HepG2 (cell line): ENCODE measurements around the gene ATG2A. TPM values are rescaled to one million over a fixed set of nuclear protein-coding genes. Genes with fewer than 3 reads are reported as not detected.

Experiments
- CREM ChIP-seq, 2 experiments: sonication (generic) in 1 of 2; formaldehyde crosslinking in 1 of 2; IDR thresholded peaks; 2 replicates each; pipeline versions ENCODE4 v1.4.0 to v1.6.1; 2016 to 2020; ENCODE audit warnings: antibody characterized with exemption in 1 of 2, mild to moderate bottlenecking in 1 of 2, missing genetic modification reagents in 1 of 2
- FOXA3 ChIP-seq: IDR thresholded peaks from 2 replicates; pipeline ENCODE4 v1.6.1; 2016; ENCODE audit warnings: missing genetic modification reagents, missing compliant biosample characterization
- HOXA3 ChIP-seq: sonication (generic); formaldehyde crosslinking; IDR thresholded peaks from 2 replicates; pipeline ENCODE4 v1.5.0; 2020; ENCODE audit warnings: missing genetic modification reagents
- MAFF ChIP-seq: IDR thresholded peaks from 2 replicates; pipeline ENCODE4 v1.6.1; 2011; ENCODE audit warnings: low read depth, low read length, improper control_type of control experiment
- MBD4 ChIP-seq: IDR thresholded peaks from 2 replicates; pipeline ENCODE4 v1.6.1; 2012; ENCODE audit warnings: low read length, inconsistent platforms, borderline replicate concordance
- MED1 ChIP-seq: sonication (generic); formaldehyde crosslinking; IDR thresholded peaks from 2 replicates; pipeline ENCODE4 v1.4.0; 2020; ENCODE audit warnings: missing genetic modification reagents
- MYNN ChIP-seq: sonication (generic); formaldehyde crosslinking; IDR thresholded peaks from 2 replicates; pipeline ENCODE4 v1.4.0; 2020; ENCODE audit warnings: mild to moderate bottlenecking, low read depth, missing genetic modification reagents
- NFE2 ChIP-seq: sonication (generic); formaldehyde crosslinking; IDR thresholded peaks from 2 replicates; pipeline ENCODE4 v1.4.0; 2020; ENCODE audit warnings: missing genetic modification reagents
- NR1H2 ChIP-seq: sonication (generic); formaldehyde crosslinking; IDR thresholded peaks from 2 replicates; pipeline ENCODE4 v1.8.1; 2022; ENCODE audit warnings: low read depth, missing genetic modification reagents, borderline replicate concordance
- RFXAP ChIP-seq: sonication (generic); formaldehyde crosslinking; IDR thresholded peaks from 2 replicates; pipeline ENCODE4 v1.4.0; 2020; ENCODE audit warnings: missing genetic modification reagents, borderline replicate concordance
- RORA ChIP-seq: sonication (generic); formaldehyde crosslinking; IDR thresholded peaks from 2 replicates; pipeline ENCODE4 v1.5.0; 2020; ENCODE audit warnings: mild to moderate bottlenecking, missing genetic modification reagents, moderate library complexity
- SATB2 ChIP-seq: sonication (generic); formaldehyde crosslinking; IDR thresholded peaks from 2 replicates; pipeline ENCODE4 v1.5.0; 2020; ENCODE audit warnings: missing genetic modification reagents
- SP2 ChIP-seq: sonication (generic); formaldehyde crosslinking; IDR thresholded peaks from 2 replicates; pipeline ENCODE4 v1.5.1; 2020; ENCODE audit warnings: mild to moderate bottlenecking, missing genetic modification reagents
- SRSF9 ChIP-seq: fragments of 200-400 bp; formaldehyde crosslinking; IDR thresholded peaks from 2 replicates; pipeline ENCODE4 v1.6.1; 2018; ENCODE audit warnings: borderline replicate concordance, mild to moderate bottlenecking, low read depth, low read length; ENCODE audit not compliant: insufficient read depth, poor library complexity, severe bottlenecking
- TBP ChIP-seq: sonication (generic); formaldehyde crosslinking; IDR thresholded peaks from 2 replicates; pipeline ENCODE4 v1.5.0; 2020; ENCODE audit warnings: missing genetic modification reagents
- ZBTB44 ChIP-seq: sonication (generic); formaldehyde crosslinking; IDR thresholded peaks from 2 replicates; pipeline ENCODE4 v1.4.0; 2020; ENCODE audit warnings: missing genetic modification reagents
- ZNF121 ChIP-seq: sonication (generic); formaldehyde crosslinking; IDR thresholded peaks from 2 replicates; pipeline ENCODE4 v1.5.0; 2020; ENCODE audit warnings: mild to moderate bottlenecking, missing genetic modification reagents
- ZNF331 ChIP-seq: sonication (generic); formaldehyde crosslinking; IDR thresholded peaks from 2 replicates; pipeline ENCODE4 v1.4.0; 2020; ENCODE audit warnings: missing genetic modification reagents
- ZNF343 ChIP-seq: sonication (generic); formaldehyde crosslinking; IDR thresholded peaks from 2 replicates; pipeline ENCODE4 v1.4.0; 2020; ENCODE audit warnings: mild to moderate bottlenecking, missing genetic modification reagents
- ZNF510 ChIP-seq: sonication (generic); formaldehyde crosslinking; IDR thresholded peaks from 2 replicates; pipeline ENCODE4 v1.4.0; 2020; ENCODE audit warnings: low read depth, mild to moderate bottlenecking, missing genetic modification reagents
- ZNF7 ChIP-seq: IDR thresholded peaks from 2 replicates; pipeline ENCODE4 v1.6.1; 2016; ENCODE audit warnings: missing biosample characterization, missing genetic modification reagents
- ZNF776 ChIP-seq: sonication (generic); formaldehyde crosslinking; IDR thresholded peaks from 2 replicates; pipeline ENCODE4 v1.4.0; 2020; ENCODE audit warnings: mild to moderate bottlenecking, missing genetic modification reagents
- ZNF788 ChIP-seq: sonication (generic); formaldehyde crosslinking; IDR thresholded peaks from 2 replicates; pipeline ENCODE4 v1.5.0; 2020; ENCODE audit warnings: mild to moderate bottlenecking, missing genetic modification reagents, borderline replicate concordance
- ZNF816 ChIP-seq: sonication (generic); formaldehyde crosslinking; IDR thresholded peaks from 2 replicates; pipeline ENCODE4 v1.8.0; 2022; ENCODE audit warnings: missing genetic modification reagents, mild to moderate bottlenecking, borderline replicate concordance
- ZSCAN29 ChIP-seq: sonication (generic); formaldehyde crosslinking; conservative IDR thresholded peaks from 2 replicates; pipeline ENCODE4 v1.4.0; 2020; ENCODE audit warnings: mild to moderate bottlenecking, missing genetic modification reagents
- ZSCAN31 ChIP-seq: sonication (generic); formaldehyde crosslinking; IDR thresholded peaks from 2 replicates; pipeline ENCODE4 v1.5.0; 2020; ENCODE audit warnings: low read depth, mild to moderate bottlenecking, missing genetic modification reagents
- polyA plus RNA-seq, 8 experiments: library from polyadenylated mRNA; depleted of rRNA in 3 of 8; stranded (reverse) in 7 of 8; unstranded in 1 of 8; fragments of >200 nt; fragmentation: Illumina TruSeq in 4 of 8; extraction: Trizol in 4 of 8; gene quantifications; 2 replicates each; pipeline versions ENCODE4 v1.2.1 to v1.2.3, GENCODE V29; 2011 to 2016; ENCODE audit warnings: low read depth in 4 of 8, missing spikeins in 1 of 8, mixed read lengths in 1 of 8; ENCODE audit not compliant: insufficient read depth in 1 of 8
- total RNA-seq, 5 experiments: library from RNA; depleted of rRNA; stranded (reverse); fragments of >200 nt; fragmentation: Illumina TruSeq; extraction: Trizol; gene quantifications; 2 replicates each; pipeline ENCODE4 v1.2.3, GENCODE V29; 2016; ENCODE audit warnings: low read depth in 1 of 5
- TF ChIP-seq, protein P1 (sequence below): sonication (generic); formaldehyde crosslinking; IDR thresholded peaks from 2 replicates; pipeline ENCODE4 v1.5.1; 2020; ENCODE audit warnings: mild to moderate bottlenecking, missing genetic modification reagents, borderline replicate concordance
- TF ChIP-seq, protein P2 (sequence below): sonication (generic); formaldehyde crosslinking; IDR thresholded peaks from 2 replicates; pipeline ENCODE4 v1.4.0; 2020; ENCODE audit warnings: low read depth, mild to moderate bottlenecking, missing genetic modification reagents

Gene ATG2A
- total and polyA plus RNA-seq, 2 of the 13 experiments (the other 11 are each of a cell fraction or from before 2014, with no cell fraction given), result 6.7 to 8.0 TPM

DNA sequence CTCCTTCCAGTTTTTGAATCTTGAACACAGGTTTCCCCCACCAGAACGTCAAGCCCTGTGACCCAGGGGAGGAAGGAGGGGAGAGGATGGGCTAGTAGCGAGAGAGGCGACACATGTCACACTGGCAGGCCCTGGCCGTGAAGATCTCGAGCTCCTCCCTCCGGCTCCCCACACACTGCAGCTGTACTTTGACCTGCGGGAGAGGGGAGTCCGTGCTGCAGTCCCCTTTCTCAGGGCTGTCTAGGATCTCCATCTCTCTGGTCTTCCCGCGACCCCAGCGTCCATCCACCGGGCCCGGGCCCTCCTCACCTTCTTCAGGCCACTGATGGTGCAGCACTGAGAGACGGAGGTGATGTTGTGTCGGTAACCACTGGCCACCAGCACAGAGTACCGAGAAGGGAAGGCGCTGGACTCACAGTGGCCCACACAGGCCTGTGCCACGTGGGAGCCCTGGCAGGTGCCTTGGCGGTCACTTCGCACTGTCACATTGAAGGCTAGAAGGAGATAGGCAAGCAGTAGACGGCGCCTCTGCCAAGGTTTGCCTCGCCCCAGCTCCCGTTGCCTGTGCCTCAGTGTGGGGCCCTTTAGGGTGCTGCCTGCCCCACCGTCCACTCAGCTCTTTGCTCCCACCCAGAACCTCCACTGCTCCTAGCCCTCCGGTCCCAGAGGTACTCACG lies 17.8 kb upstream of the ATG2A start (continued):
- TF ChIP-seq ZBTB44 (no peak), ZNF510 (CRISPR knock-in tag) (no peak), ZSCAN31 (CRISPR knock-in tag) (0 out of 2 replicates have a peak, but pooled peaks have one; percentile 60), ZNF788 (CRISPR knock-in tag) (no peak; the same call in 1 of the 2 replicates), ZNF816 (CRISPR knock-in tag) (no peak), MED1 (peak; percentile 51; the same call in 1 of the 2 replicates), HOXA3 (CRISPR knock-in tag) (peak; percentile 53; the same call in 1 of the 2 replicates), SATB2 (CRISPR knock-in tag) (no peak), ZNF776 (no peak), CREM (IDR thresholded peaks at IDR 0.05) (no peak), CREM (CRISPR knock-in tag; IDR thresholded peaks at IDR 0.05) (no peak), SP2 (CRISPR knock-in tag) (0 out of 2 replicates have a peak, but pooled peaks have one; percentile 10), ZNF331 (no peak), SRSF9 (no peak), RORA (CRISPR knock-in tag) (no peak), MBD4 (no peak), ZNF343 (CRISPR knock-in tag) (0 out of 2 replicates have a peak, but pooled peaks have one; percentile 3), FOXA3 (no peak), ZNF121 (CRISPR knock-in tag) (0 out of 2 replicates have a peak, but pooled peaks have one; percentile 43), MAFF (no peak), NR1H2 (CRISPR knock-in tag) (no peak), RFXAP (CRISPR knock-in tag) (no peak), ZNF7 (CRISPR knock-in tag) (no peak), NFE2 (CRISPR knock-in tag) (no peak), ZSCAN29 (no peak), TBP (CRISPR knock-in tag) (no peak), MYNN (CRISPR knock-in tag) (no peak)
- TF ChIP-seq, protein P1, sequence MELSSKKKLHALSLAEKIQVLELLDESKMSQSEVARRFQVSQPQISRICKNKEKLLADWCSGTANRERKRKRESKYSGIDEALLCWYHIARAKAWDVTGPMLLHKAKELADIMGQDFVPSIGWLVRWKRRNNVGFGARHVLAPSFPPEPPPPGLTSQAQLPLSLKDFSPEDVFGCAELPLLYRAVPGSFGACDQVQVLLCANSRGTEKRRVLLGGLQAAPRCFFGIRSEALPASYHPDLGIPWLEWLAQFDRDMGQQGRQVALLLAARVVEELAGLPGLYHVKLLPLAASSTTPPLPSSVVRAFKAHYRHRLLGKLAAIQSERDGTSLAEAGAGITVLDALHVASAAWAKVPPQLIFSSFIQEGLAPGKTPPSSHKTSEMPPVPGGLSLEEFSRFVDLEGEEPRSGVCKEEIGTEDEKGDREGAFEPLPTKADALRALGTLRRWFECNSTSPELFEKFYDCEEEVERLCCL (CRISPR knock-in tag), result no peak
- TF ChIP-seq, protein P2, sequence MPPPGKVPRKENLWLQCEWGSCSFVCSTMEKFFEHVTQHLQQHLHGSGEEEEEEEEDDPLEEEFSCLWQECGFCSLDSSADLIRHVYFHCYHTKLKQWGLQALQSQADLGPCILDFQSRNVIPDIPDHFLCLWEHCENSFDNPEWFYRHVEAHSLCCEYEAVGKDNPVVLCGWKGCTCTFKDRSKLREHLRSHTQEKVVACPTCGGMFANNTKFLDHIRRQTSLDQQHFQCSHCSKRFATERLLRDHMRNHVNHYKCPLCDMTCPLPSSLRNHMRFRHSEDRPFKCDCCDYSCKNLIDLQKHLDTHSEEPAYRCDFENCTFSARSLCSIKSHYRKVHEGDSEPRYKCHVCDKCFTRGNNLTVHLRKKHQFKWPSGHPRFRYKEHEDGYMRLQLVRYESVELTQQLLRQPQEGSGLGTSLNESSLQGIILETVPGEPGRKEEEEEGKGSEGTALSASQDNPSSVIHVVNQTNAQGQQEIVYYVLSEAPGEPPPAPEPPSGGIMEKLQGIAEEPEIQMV (CRISPR knock-in tag), result no peak
